Epithelial cell of esophagus (primary cell): ENCODE data around the gene SESN2.

Source experiments
- DNase-seq: peaks from one replicate; pipeline ENCODE4 v3.0.0; 2010; ENCODE audit warnings: low read depth
- H3K4me3 ChIP-seq: 2 replicates; pipeline ENCODE4 v1.5.1; 2011; ENCODE audit warnings: mild to moderate bottlenecking, low read length, control low read depth
- TF ChIP-seq, protein P1 (sequence below): IDR thresholded peaks from 2 replicates; pipeline ENCODE4 v1.5.1; 2011; ENCODE audit warnings: low read depth, mild to moderate bottlenecking, low read length, control low read depth, inconsistent platforms; ENCODE audit not compliant: insufficient read depth; ENCODE audit errors: missing control alignments

Gene SESN2

DNA sequence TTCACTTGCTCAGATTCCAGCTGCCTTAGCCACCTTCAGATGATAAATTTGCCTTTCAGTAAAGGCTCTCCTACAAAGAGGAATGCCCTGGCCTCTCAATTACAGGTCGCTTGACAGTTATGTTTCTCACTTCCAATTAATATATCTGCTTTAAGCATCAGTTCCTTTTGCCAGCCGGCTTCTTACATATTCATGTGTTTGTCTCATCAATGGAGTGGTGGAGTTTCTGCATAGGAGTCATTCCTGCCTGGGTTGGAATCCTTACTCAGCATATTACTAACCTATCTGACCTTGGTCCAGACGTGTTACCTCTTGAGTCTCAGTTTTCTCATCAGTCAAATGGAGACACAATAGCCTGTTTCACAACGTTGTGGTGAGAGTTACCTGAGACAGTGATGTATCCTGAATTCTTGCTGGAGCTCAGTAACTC lies 9.4 kb upstream of the SESN2 start:
- peak; percentile 43 for DNase-seq
- TF ChIP-seq, protein P1, sequence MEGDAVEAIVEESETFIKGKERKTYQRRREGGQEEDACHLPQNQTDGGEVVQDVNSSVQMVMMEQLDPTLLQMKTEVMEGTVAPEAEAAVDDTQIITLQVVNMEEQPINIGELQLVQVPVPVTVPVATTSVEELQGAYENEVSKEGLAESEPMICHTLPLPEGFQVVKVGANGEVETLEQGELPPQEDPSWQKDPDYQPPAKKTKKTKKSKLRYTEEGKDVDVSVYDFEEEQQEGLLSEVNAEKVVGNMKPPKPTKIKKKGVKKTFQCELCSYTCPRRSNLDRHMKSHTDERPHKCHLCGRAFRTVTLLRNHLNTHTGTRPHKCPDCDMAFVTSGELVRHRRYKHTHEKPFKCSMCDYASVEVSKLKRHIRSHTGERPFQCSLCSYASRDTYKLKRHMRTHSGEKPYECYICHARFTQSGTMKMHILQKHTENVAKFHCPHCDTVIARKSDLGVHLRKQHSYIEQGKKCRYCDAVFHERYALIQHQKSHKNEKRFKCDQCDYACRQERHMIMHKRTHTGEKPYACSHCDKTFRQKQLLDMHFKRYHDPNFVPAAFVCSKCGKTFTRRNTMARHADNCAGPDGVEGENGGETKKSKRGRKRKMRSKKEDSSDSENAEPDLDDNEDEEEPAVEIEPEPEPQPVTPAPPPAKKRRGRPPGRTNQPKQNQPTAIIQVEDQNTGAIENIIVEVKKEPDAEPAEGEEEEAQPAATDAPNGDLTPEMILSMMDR, result no peak
- no peak overlapping the region for H3K4me3 ChIP-seq

DNA sequence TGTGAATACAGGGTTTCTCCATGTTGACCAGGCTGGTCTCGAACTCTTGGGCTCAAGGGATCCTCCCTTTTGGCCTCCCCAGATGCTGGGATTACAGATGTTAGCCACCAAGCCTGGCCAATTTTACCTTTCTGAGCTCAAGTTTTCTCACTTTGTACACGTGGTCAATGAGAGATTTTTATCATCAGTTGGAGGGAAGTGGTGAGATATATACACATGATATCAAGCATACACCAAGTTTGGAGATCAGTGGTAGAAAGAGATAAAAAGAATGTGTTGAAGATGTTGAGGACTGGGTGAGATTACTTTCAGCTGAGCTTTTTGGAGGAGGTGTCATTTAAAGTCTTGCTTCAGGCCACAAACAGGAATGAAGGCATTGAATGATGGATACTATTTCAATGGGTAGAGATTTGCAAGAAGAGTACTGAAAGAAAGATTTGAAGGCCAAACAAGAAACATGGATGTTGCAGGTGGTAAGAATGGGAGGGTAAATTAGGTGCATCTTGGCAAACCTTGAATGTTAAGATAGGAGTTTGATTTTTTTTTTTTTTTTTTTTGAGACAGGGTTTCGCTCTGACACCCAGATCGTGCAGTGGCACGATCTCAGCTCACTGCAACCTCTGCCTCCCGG lies 3.0 kb upstream of the SESN2 start:
- DNase-seq, result no peak
- TF ChIP-seq, protein P1, result no peak
- no peak overlapping the region for H3K4me3 ChIP-seq

DNA sequence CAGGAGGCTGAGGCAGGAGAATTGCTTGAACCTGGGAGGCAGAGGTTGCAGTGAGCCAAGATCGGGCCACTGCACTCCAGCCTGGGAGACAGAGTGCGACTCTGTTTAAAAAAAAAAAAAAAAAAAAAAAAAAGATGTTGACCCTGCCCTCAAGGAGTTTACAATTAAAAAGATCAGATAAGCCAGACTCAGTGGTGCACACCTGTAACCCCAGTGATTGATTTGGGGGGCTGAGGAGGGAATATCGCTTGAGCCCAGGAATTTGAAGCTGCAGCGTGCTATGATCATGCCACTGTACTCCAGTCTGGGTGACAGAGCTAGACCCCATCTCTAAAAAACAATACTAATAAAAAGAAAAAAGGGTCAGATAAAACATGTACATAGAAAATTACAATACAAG lies 1.6 kb upstream of the SESN2 start:
- TF ChIP-seq, protein P1, result no peak
- no peak for DNase-seq
- no peak overlapping the region for H3K4me3 ChIP-seq

DNA sequence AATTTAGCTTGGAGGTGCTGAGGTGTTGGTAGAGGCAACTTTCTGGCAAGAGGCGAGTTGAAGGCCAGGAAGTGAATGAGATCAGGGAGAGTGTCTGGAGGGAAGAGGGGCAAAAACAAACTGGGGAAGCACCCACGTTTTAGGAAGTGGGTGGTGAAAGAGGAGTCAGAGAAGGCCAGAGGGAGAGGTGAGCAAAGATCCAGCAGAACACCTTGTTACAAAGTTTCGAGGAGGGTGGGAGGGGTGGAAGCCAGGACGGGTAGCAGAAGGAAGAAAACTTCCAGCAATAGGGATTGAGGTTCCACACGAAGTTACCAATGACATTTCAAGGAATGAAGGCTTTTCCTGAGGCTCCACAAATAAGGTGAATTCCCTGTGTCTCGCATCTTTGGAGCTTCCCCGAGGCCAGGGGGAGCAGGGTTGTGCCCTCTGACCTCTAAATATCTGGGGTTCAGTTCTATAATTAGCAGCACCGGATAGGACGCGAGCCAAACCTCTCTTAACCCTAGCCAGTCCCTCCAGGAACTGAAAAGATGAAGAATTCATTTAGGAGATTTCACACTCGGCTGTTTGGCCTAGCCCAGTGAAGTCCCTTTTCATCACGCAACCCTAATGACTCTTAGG lies 578 bp upstream of the SESN2 start:
- peak overlapping the region; percentile 13 for H3K4me3 ChIP-seq

DNA sequence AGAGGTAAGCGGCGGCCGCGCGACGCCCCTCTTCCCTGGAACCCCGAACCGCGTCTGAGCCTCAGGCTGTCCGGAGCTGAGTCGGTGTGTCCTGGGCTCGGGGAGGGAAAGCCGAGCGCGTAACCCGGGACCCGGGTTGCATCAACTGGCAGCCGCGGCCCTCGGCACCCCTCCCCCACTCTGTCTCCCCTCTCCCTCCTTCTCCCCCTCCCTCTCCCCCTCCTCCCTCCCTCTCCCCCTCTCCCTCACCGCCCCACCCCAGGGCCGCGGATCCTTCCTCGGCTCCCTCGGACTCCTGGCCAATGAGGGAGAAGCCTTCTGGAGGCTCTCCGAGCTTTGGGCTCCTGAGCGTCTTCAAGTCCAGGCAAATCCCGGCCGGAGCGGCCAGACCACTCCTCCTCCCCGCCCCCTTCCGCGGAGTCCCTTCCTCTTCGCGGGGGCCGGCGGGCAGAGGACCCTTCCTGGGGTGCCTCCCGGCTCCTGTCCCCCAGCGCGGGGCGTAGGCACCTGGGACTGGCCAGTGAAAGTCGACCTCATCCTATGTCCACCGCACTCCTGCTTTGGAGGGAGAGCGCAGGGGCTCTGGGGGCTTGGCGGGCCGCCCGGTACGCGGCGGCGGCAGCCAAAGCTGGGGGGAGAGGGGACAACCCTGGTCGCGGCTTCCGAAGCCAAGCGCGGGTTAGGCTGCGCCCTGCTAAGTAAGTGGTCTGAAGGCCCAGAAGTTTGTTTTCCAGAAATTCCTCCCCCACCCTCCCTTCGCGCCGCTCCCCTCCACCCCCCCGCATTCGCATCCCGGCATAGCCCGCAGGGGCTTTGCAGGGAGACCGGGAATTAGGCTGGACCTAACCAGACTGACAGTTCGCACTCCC lies 850 bp downstream of the SESN2 start:
- H3K4me3 ChIP-seq, result peak overlapping the region; percentile 94
- peak; percentile 92 for DNase-seq
- TF ChIP-seq, protein P1, result no peak

More for the DNA sequence above, 578 bp upstream of the SESN2 start:
- TF ChIP-seq, protein P1, result no peak
- DNase-seq, result peak; percentile 54

DNA sequence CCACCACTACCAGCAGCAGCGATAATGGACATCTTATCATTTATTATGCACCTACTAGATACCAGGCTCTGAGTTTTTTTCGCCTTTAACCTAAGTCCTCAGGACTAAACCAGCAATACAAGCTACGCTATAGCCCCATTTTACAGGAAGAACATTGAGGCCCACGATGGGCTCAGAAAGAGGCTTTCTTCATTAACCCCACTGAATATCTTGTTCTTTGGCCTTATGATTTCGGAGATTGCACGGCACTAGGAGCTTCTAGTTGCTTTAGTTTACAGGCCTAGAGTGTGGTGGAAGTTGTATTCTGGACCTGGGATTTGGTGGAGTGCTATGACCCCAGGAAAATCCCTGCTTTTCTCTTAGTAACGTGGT lies 1.5 kb downstream of the SESN2 start:
- peak overlapping the region; percentile 94 for H3K4me3 ChIP-seq
- TF ChIP-seq, protein P1, result no peak
- no peak for DNase-seq
